AG04450 (cell line): ENCODE data around the gene ELAVL2. TPM values are rescaled to one million over a fixed set of nuclear protein-coding genes. Genes with fewer than 3 reads are reported as not detected.

Source experiments
- CTCF ChIA-PET: fragments of 300-600, 350-600 bp; formaldehyde crosslinking; extraction: SDS; loops from one replicate; lab custom pipeline; 2022; ENCODE audit warnings: antibody characterized with exemption, inconsistent platforms; lab: Charles Lee
- POLR2A ChIA-PET: fragments of 350-600 bp; formaldehyde crosslinking; extraction: SDS; loops from one replicate; lab custom pipeline; 2021; ENCODE audit warnings: antibody characterized with exemption, inconsistent platforms; lab: Yijun Ruan, JAX
- DNase-seq: peaks from one replicate; pipeline ENCODE4 v3.0.0-alpha.2; 2011; ENCODE audit warnings: low read depth, low spot score
- H3K27ac ChIP-seq: one replicate; pipeline ENCODE4 v1.5.1; 2012; ENCODE audit warnings: low read depth, low read length, control low read depth
- H3K27me3 ChIP-seq: one replicate; pipeline ENCODE4 v1.6.0; 2012; ENCODE audit warnings: low read length; ENCODE audit not compliant: control insufficient read depth, insufficient read depth
- H3K4me3 ChIP-seq: 2 replicates; pipeline ENCODE4 v1.5.1; 2011; ENCODE audit warnings: mild to moderate bottlenecking, low read depth, low read length, control low read depth
- H3K9me3 ChIP-seq: 2 replicates; pipeline ENCODE4 v1.5.1; 2012; ENCODE audit warnings: low read length; ENCODE audit not compliant: control insufficient read depth, insufficient read depth
- polyA plus RNA-seq: library from polyadenylated mRNA; depleted of rRNA; stranded (reverse); fragments of >200 nt; gene quantifications from 2 replicates; pipeline ENCODE4 v1.2.3, GENCODE V29; 2011
- TF ChIP-seq, protein P1 (sequence below): IDR thresholded peaks from 2 replicates; pipeline ENCODE4 v1.5.1; 2011; ENCODE audit warnings: low read depth, low read length, control low read depth, inconsistent platforms

ELAVL2 gene
- polyA plus RNA-seq, 1 experiment, result 0.04 TPM

GRCh38 chr9:23674016-23674585, 151.9 kb downstream of the ELAVL2 start:
- DNase-seq, result no peak
- Histone ChIP-seq H3K27ac (no peak overlapping the region), H3K27me3 (no peaks in the 10 kb centered on the region), H3K4me3 (no peak overlapping the region), H3K9me3 (no peaks in the 10 kb centered on the region)
- TF ChIP-seq, protein P1, sequence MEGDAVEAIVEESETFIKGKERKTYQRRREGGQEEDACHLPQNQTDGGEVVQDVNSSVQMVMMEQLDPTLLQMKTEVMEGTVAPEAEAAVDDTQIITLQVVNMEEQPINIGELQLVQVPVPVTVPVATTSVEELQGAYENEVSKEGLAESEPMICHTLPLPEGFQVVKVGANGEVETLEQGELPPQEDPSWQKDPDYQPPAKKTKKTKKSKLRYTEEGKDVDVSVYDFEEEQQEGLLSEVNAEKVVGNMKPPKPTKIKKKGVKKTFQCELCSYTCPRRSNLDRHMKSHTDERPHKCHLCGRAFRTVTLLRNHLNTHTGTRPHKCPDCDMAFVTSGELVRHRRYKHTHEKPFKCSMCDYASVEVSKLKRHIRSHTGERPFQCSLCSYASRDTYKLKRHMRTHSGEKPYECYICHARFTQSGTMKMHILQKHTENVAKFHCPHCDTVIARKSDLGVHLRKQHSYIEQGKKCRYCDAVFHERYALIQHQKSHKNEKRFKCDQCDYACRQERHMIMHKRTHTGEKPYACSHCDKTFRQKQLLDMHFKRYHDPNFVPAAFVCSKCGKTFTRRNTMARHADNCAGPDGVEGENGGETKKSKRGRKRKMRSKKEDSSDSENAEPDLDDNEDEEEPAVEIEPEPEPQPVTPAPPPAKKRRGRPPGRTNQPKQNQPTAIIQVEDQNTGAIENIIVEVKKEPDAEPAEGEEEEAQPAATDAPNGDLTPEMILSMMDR, result no peak
- POLR2A ChIA-PET, result no interaction called here
- CTCF ChIA-PET, result no interaction called here

GRCh38 chr9:23672151-23672550, 153.9 kb downstream of the ELAVL2 start:
- H3K9me3 ChIP-seq, result no peaks in the 10 kb centered on the region
- H3K4me3 ChIP-seq, result no peak overlapping the region
- ChIA-PET CTCF (no interaction called here), POLR2A (no interaction called here)
- no peak for DNase-seq
- no peak overlapping the region for H3K27ac ChIP-seq
- H3K27me3 ChIP-seq, result no peaks in the 10 kb centered on the region
- TF ChIP-seq, protein P1, result no peak

DNA sequence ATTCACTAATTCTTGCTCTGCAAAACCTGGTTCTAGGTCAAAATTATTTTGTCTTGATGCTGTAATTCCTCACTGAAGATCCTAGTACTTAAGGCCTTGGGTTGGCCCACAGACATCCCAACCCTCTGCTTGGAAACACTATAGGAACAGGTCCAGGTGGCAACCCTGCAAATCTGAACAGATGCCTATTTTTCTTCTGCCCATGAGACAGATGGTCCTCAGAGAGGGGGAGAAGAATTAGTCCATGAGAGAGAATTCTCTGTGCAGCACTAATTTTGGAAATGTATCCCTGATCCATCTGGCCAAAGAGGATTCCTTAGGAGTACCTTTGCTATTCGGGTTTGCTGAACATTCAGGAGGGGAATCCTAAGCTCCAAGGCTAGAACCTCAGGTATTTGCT, 156.3 kb downstream of the ELAVL2 start:
- DNase-seq, result no peak
- no peak overlapping the region for H3K27ac ChIP-seq
- H3K4me3 ChIP-seq, result no peak overlapping the region
- no peaks in the 10 kb centered on the region for H3K27me3 ChIP-seq
- H3K9me3 ChIP-seq, result no peaks in the 10 kb centered on the region; the same call in 1 of the 2 replicates
- ChIA-PET POLR2A (no interaction called here), CTCF (interaction anchor here (0.6 kb wide), 1 partner anchor 30 kb away, joined by 5 read pairs; no protein-coding TSS in a partner anchor)
- TF ChIP-seq, protein P1, result no peak

DNA sequence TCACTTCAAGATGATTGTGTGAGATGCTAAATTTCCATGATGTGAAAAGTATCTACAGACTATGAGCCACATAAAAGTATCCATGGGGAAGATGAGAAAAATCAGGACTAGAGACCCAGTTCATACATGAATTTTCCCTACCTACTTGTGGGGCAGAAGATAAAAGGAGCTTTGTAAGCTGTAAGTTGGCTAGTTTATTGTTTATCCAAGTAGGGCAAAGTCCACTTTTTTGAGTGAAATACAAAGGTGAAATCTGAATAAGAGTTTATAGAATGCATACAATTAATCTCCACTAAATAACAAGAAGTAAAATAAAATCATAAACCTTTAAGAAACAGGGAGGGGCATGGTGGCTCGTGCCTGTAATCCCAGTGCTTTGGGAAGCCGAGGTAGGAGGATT, 160.4 kb downstream of the ELAVL2 start:
- ChIA-PET CTCF (no interaction called here), POLR2A (no interaction called here)
- no peak for DNase-seq
- Histone ChIP-seq H3K4me3 (no peak overlapping the region), H3K27me3 (no peaks in the 10 kb centered on the region), H3K27ac (no peak overlapping the region), H3K9me3 (no peaks in the 10 kb centered on the region; the same call in 1 of the 2 replicates)
- TF ChIP-seq, protein P1, result no peak

DNA sequence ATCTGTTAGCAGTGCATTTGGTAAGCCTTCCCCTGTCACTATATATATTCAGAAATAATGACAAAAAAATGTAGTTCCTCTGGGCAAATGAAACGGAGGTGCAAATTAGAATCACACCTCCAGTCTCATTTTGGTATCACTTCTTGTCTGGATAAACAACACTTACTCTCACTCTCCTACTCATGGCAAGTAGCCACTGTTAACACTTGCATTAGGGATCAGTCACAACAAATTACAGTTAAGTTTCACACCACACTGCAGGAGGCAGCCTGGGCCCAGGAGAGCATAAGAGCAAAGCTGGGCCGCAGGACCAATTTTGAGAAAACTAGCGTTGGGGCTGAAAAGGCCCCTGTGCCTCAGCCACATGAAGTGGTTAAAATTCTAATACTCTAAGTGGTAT, 161.0 kb downstream of the ELAVL2 start:
- H3K9me3 ChIP-seq, result no peaks in the 10 kb centered on the region; the same call in 1 of the 2 replicates
- no peak for DNase-seq
- ChIA-PET POLR2A (no interaction called here), CTCF (no interaction called here)
- TF ChIP-seq, protein P1, result no peak
- H3K4me3 ChIP-seq, result no peak overlapping the region
- no peak overlapping the region for H3K27ac ChIP-seq
- no peaks in the 10 kb centered on the region for H3K27me3 ChIP-seq
